Endodermal cell (in vitro differentiated cells): ENCODE data around the gene TMEM150A. TPM values are rescaled to one million over a fixed set of nuclear protein-coding genes. Genes with fewer than 3 reads are reported as not detected.

ENCODE experiments used
- DNase-seq: peaks from one replicate; pipeline ENCODE4 v3.0.0-alpha.2; 2017
- H3K27ac ChIP-seq: 2 replicates; pipeline ENCODE4 v1.5.1; 2013; ENCODE audit warnings: mild to moderate bottlenecking, low read depth, low read length, moderate library complexity
- H3K27me3 ChIP-seq: 2 replicates; pipeline ENCODE4 v1.6.1; 2013; ENCODE audit warnings: mild to moderate bottlenecking, low read length, moderate library complexity; ENCODE audit not compliant: insufficient read depth, control insufficient read depth, poor library complexity, severe bottlenecking
- H3K36me3 ChIP-seq: 2 replicates; pipeline ENCODE4 v1.7.0; 2013; ENCODE audit warnings: mild to moderate bottlenecking, low read length, moderate library complexity; ENCODE audit not compliant: control insufficient read depth, insufficient read depth
- H3K4me1 ChIP-seq: one replicate; pipeline ENCODE4 v1.7.0; 2013; ENCODE audit warnings: low read length; ENCODE audit not compliant: control insufficient read depth, insufficient read depth
- H3K4me3 ChIP-seq: 2 replicates; pipeline ENCODE4 v1.5.1; 2013; ENCODE audit warnings: mild to moderate bottlenecking, low read length, moderate library complexity
- H3K9ac ChIP-seq: 2 replicates; pipeline ENCODE4 v1.6.1; 2013; ENCODE audit warnings: mild to moderate bottlenecking, low read length, moderate library complexity; ENCODE audit not compliant: poor library complexity, severe bottlenecking; ENCODE audit errors: extremely low read depth
- H3K9me3 ChIP-seq: 2 replicates; pipeline ENCODE4 v1.6.1; 2013; ENCODE audit warnings: mild to moderate bottlenecking, low read length, moderate library complexity; ENCODE audit not compliant: control insufficient read depth
- H3K27ac Mint-ChIP-seq: 2 replicates; pipeline ENCODE4 v1.8.0; 2020; ENCODE audit warnings: mixed read lengths
- H3K27me3 Mint-ChIP-seq: 2 replicates; pipeline ENCODE4 v1.8.0; 2021; ENCODE audit warnings: mild to moderate bottlenecking, mixed read lengths; ENCODE audit not compliant: insufficient read depth
- H3K36me3 Mint-ChIP-seq: 2 replicates; pipeline ENCODE4 v1.8.0; 2020; ENCODE audit warnings: low read depth, mixed read lengths
- H3K4me1 Mint-ChIP-seq: 2 replicates; pipeline ENCODE4 v1.8.0; 2020; ENCODE audit warnings: mixed read lengths
- H3K4me3 Mint-ChIP-seq: 2 replicates; pipeline ENCODE4 v1.8.0; 2020; ENCODE audit warnings: mild to moderate bottlenecking, moderate library complexity, mixed read lengths
- H3K9me3 Mint-ChIP-seq: 2 replicates; pipeline ENCODE4 v1.8.0; 2020; ENCODE audit warnings: mild to moderate bottlenecking, mixed read lengths
- WGBS, 2 experiments: methylation state at CpG; one replicate each; pipeline versions ENCODE4 v1.1.5 to v1.1.7; 2013; ENCODE audit warnings: missing lambda C conversion rate in 2 of 2, mixed read lengths in 1 of 2; ENCODE audit not compliant: insufficient coverage in 1 of 2, insufficient read length in 1 of 2; 5-methylcytosine and 5-hydroxymethylcytosine counted together
- total RNA-seq, 2 donors: library from RNA; stranded (reverse); fragmentation: NEBNext Ultra II Directional in 1 of 2; extraction: Animal tissue kit (Norgen Biotek cat#: 25700) in 1 of 2; gene quantifications; 2 replicates in 1 of 2; 3 replicates in 1 of 2; pipeline ENCODE4 v1.2.1, GENCODE V29; 2021
- TF ChIP-seq, protein P1 (sequence below): fragments of 200-600 bp; sonication (generic); conservative IDR thresholded peaks from 2 replicates; pipeline ENCODE4 v1.5.0; 2021; ENCODE audit warnings: antibody characterized with exemption, mild to moderate bottlenecking

The TMEM150A gene
- total RNA-seq, 2 donors from 2014 or later, result 23.8 to 32.2 TPM

DNA sequence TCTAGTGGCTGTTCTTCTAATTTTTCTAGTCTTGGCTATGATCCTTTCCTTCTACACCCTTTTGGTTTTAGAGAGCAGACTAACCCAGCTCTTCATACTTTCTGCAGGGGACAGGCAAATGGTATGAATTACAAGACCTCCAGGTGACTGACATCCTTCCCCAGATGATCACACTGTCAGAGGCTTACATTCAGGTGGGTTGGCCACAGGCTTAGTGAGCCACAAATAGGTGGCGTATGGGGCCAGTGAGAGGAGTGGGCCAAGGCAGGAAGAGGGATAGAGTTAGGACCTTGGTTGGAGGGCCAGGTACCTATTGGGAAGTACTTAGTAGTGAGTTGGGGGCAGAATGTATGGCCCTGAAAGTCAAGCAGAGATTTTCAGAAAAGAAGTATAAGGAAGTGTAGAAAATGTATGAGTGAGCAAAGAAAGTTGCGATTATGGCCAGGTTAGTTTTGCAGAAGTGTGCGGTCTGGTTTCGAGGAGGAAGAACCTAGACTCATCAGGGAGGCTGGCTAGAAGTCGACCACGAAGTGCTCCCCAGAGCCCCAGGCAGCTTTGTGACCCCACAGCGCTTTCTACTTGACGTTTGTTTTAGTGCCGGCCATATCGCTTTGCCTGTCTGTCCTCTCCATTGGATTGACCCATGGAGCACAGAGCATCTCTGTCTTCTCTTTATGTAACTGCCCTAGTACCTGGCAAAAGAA lies 45.5 kb upstream of the TMEM150A start:
- 91 to 98% methylated on average over 10 of the region's 10 CpGs for WGBS, 2 experiments
- Histone ChIP-seq H3K9ac (no peak overlapping the region), H3K4me3 (no peak overlapping the region), H3K27ac (no peak overlapping the region), H3K4me1 (no peaks in the 10 kb centered on the region), H3K27me3 (no peaks in the 10 kb centered on the region), H3K9me3 (no peaks in the 10 kb centered on the region), H3K36me3 (peaks cover 92% of the 10 kb centered on the region)
- DNase-seq, result no peak
- no peak overlapping the region for H3K27ac Mint-ChIP-seq
- peaks cover 4% of the 10 kb centered on the region for H3K4me1 Mint-ChIP-seq
- H3K9me3 Mint-ChIP-seq, result no peaks in the 10 kb centered on the region
- H3K27me3 Mint-ChIP-seq, result no peaks in the 10 kb centered on the region
- TF ChIP-seq, protein P1, sequence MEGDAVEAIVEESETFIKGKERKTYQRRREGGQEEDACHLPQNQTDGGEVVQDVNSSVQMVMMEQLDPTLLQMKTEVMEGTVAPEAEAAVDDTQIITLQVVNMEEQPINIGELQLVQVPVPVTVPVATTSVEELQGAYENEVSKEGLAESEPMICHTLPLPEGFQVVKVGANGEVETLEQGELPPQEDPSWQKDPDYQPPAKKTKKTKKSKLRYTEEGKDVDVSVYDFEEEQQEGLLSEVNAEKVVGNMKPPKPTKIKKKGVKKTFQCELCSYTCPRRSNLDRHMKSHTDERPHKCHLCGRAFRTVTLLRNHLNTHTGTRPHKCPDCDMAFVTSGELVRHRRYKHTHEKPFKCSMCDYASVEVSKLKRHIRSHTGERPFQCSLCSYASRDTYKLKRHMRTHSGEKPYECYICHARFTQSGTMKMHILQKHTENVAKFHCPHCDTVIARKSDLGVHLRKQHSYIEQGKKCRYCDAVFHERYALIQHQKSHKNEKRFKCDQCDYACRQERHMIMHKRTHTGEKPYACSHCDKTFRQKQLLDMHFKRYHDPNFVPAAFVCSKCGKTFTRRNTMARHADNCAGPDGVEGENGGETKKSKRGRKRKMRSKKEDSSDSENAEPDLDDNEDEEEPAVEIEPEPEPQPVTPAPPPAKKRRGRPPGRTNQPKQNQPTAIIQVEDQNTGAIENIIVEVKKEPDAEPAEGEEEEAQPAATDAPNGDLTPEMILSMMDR, result no peak
- no peak overlapping the region for H3K4me3 Mint-ChIP-seq
- peaks cover 71% of the 10 kb centered on the region for H3K36me3 Mint-ChIP-seq

DNA sequence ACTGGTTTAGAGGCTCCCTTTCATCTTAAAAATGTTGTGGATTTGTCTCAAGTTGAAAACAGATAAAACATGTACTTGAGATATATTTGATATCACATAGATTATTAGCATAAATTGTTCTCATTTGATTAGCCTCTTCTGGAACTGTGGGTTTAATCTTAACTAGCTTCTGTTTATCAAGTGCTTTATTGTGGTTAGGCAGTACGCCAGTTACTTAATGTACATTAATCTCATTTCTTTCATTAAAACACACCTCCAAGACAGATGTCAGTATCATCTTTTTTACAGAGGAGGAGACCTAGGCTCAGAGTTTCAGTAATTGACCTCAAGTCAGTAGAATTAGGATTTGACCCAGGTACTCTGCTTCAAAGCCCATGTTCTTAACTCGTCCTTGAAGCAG lies 43.7 kb upstream of the TMEM150A start:
- H3K4me3 ChIP-seq, result no peak overlapping the region
- no peak overlapping the region for H3K27ac ChIP-seq
- H3K36me3 ChIP-seq, result peaks cover 95% of the 10 kb centered on the region
- TF ChIP-seq, protein P1, result no peak
- no peak overlapping the region for H3K9ac ChIP-seq
- H3K36me3 Mint-ChIP-seq, result peaks cover 80% of the 10 kb centered on the region
- H3K27me3 ChIP-seq, result no peaks in the 10 kb centered on the region
- H3K9me3 ChIP-seq, result no peaks in the 10 kb centered on the region
- H3K9me3 Mint-ChIP-seq, result no peaks in the 10 kb centered on the region
- peaks cover 4% of the 10 kb centered on the region for H3K4me1 Mint-ChIP-seq
- no peaks in the 10 kb centered on the region for H3K27me3 Mint-ChIP-seq
- H3K4me3 Mint-ChIP-seq, result no peak overlapping the region
- 91 to 100% methylated on average over 1 to 2 of the region's 2 CpGs for WGBS, 2 experiments
- H3K27ac Mint-ChIP-seq, result no peak overlapping the region
- no peaks in the 10 kb centered on the region for H3K4me1 ChIP-seq
- no peak for DNase-seq

DNA sequence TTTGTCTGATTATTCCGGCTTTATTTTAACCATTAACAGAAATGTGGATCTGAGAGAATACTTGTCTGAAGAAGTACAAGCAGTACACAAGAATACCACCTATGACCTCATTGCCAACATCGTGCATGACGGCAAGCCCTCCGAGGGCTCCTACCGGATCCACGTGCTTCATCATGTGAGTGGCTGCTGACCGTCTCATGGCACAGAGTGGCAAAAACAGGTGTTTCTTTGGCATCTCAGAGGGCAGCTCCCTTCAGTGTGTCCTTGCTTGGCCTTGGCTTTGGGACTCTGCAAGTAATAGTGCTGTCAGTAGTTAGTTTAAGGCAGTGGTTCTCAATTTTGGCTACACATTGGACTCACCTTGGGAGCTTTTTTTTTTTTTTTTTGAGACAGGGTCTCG lies 42.4 kb upstream of the TMEM150A start:
- Mint-ChIP-seq H3K27ac (no peak overlapping the region), H3K4me1 (peaks cover 4% of the 10 kb centered on the region), H3K9me3 (no peaks in the 10 kb centered on the region), H3K36me3 (peaks cover 85% of the 10 kb centered on the region), H3K27me3 (no peaks in the 10 kb centered on the region), H3K4me3 (no peak overlapping the region)
- no peak overlapping the region for H3K4me3 ChIP-seq
- H3K4me1 ChIP-seq, result no peaks in the 10 kb centered on the region
- no peaks in the 10 kb centered on the region for H3K9me3 ChIP-seq
- 95 to 98% methylated on average over 7 to 8 of the region's 8 CpGs for WGBS, 2 experiments
- TF ChIP-seq, protein P1, result no peak
- no peaks in the 10 kb centered on the region for H3K27me3 ChIP-seq
- H3K9ac ChIP-seq, result no peak overlapping the region
- H3K36me3 ChIP-seq, result peaks cover 96% of the 10 kb centered on the region
- DNase-seq, result no peak
- H3K27ac ChIP-seq, result no peak overlapping the region
